GM19238 (cell line): ENCODE results near the gene ACTL9.
"Not testable (repeated sequence)": the region's sequence is repeated elsewhere in the genome, so short reads cannot be mapped to it uniquely, and the experiment has no call there.

Source experiments
- DNase-seq: peaks from one replicate; pipeline ENCODE4 v3.0.0; 2011; ENCODE audit warnings: low spot score; ENCODE audit not compliant: insufficient read length

Gene ACTL9, protein sequence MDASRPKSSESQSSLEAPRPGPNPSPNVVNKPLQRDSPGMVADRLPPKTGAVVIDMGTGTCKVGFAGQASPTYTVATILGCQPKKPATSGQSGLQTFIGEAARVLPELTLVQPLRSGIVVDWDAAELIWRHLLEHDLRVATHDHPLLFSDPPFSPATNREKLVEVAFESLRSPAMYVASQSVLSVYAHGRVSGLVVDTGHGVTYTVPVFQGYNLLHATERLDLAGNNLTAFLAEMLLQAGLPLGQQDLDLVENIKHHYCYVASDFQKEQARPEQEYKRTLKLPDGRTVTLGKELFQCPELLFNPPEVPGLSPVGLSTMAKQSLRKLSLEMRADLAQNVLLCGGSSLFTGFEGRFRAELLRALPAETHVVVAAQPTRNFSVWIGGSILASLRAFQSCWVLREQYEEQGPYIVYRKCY

GRCh38 chr19:8698433-8699063 is at the start of gene ACTL9:
Gene ACTL9, minus strand, starts transcription at chr19:8698795. Its CDS starts 94 bp downstream, at chr19:8698701.
- DNase-seq, result no peak

GRCh38 chr19:8739291-8740065 is 40.9 kb upstream of the ACTL9 start:
- not testable (repeated sequence) for DNase-seq

GRCh38 chr19:8738377-8738776 is 39.8 kb upstream of the ACTL9 start:
- DNase-seq, result no peak

DNA sequence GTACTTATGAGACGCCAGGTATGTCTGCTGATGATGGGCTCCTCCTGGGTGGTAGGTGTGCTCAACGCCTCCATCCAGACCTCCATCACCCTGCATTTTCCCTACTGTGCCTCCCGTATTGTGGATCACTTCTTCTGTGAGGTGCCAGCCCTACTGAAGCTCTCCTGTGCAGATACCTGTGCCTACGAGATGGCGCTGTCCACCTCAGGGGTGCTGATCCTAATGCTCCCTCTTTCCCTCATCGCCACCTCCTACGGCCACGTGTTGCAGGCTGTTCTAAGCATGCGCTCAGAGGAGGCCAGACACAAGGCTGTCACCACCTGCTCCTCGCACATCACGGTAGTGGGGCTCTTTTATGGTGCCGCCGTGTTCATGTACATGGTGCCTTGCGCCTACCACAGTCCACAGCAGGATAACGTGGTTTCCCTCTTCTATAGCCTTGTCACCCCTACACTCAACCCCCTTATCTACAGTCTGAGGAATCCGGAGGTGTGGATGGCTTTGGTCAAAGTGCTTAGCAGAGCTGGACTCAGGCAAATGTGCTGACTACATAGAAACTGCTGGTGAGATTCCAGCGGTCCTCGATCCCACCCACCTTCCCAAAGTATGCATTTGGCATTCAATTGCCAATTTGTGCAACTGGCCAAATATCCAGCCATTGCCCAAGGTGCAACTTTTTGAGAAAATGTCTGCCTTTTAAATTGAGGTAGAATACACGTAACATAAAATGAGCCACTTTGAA is 33.0 kb upstream of the ACTL9 start:
- DNase-seq, result no peak

DNA sequence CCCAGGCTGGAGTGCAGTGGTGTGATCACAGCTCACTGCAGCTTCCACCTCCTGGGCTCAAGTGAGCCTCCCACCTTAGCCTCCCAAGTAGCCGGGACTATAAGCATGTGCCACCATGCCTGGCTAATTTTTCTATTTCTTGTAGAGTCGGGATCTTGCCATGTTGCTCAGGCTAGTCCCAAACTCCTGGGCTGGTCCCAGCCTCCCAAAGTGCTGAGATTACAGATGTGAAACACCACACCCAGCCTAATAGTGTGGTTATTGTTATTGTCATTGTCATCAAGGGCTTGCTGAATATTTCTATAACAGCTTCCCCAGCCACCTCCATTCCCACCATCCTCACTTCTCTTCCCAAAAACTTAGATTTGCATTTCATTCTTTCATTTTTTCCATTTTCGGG is 25.7 kb upstream of the ACTL9 start:
- DNase-seq, result no peak

- DNase-seq, result no peak
Observed at GRCh38 chr19:8722032-8722431, 23.4 kb upstream of the ACTL9 start.

DNA sequence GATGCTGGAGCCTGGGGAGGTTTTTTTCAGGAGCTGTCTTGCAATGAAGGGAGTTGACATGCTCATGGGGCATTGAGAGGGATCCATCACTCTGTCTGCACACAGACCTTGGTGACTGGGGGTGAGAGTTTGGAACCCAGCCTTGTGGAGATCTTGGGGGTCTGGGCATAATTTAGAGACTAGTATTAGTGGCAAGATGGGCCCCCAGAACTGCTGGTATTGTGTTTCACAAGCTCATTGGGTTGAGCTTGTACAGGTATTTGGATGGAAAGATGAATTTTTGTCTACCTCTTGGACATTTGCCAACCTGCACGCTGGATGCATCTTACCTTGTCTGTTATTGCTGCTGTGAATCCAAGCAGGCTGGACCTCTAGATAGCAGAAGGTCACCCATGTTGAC is 22.7 kb upstream of the ACTL9 start, which contains the start of gene OR2Z1:
OR2Z1 (plus strand) TSS at position 301 of the 400 bp plus-strand sequence. CDS start 9,395 bp downstream, outside the sequence.
- no peak for DNase-seq

DNA sequence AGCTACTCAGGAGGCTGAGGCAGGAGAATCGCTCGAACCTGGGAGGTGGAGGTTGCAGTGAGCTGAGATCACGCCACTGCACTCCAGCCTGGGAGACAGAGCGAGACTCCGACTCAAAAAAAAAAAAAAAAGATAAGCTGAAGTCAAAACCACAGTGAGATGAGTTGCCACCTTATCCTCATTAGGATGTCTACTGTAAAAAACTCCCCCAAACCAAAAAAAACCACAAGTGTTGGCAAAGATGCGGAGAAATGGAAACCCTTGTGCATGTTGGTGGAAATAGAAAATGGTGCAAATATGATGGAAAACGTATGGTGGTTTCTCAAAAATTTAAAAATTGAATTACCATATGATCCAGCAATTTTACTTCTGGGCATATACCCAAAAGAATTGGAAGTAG is 11.7 kb upstream of the ACTL9 start:
- not testable (repeated sequence) for DNase-seq

- DNase-seq, result no peak
Observed at GRCh38 chr19:8705742-8706141, 7.1 kb upstream of the ACTL9 start.

- DNase-seq, result not testable (repeated sequence)
Observed at GRCh38 chr19:8705304-8705703, 6.7 kb upstream of the ACTL9 start.

DNA sequence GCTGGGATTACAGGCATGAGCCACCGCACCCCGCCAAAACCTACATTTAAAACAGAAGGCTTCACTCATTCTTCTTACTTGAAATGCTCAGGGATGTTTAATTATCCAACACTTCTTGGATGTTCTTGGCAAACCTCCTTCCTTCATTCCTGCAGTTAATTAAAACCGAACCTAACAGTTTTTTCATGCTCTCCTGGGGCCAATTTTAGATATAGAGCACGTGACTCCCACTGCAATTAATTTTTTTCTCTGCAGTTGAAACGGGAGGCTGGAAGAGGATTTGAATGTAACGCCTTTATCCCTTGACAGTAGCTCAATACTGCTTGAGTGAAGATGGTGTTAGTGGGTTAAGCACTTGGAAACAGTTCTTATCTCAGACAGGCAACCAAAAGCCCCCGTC is 4.6 kb upstream of the ACTL9 start:
- no peak for DNase-seq

- no peak for DNase-seq
Observed at GRCh38 chr19:8702350-8702749, 3.8 kb upstream of the ACTL9 start.

GRCh38 chr19:8700956-8701355 is 2.4 kb upstream of the ACTL9 start:
- DNase-seq, result no peak

GRCh38 chr19:8699908-8700307 is 1.3 kb upstream of the ACTL9 start:
- no peak for DNase-seq

DNA sequence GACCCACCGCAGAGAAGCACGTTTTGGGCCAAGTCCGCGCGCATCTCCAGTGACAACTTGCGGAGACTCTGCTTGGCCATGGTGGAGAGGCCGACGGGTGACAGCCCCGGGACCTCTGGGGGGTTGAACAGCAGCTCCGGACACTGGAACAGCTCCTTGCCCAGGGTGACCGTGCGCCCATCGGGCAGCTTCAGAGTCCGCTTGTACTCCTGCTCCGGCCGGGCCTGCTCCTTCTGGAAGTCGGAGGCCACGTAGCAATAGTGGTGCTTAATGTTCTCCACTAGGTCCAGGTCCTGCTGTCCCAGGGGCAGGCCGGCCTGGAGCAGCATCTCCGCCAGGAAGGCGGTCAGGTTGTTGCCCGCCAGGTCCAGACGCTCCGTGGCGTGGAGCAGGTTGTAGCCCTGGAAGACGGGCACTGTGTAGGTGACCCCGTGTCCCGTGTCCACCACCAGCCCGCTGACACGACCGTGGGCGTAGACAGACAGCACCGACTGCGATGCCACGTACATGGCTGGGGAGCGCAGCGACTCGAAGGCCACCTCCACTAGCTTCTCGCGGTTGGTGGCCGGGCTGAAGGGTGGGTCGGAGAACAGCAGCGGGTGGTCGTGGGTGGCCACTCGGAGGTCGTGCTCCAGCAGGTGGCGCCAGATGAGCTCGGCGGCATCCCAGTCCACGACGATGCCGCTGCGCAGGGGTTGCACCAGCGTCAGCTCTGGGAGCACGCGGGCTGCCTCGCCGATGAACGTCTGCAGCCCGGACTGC is 743 bp downstream of the ACTL9 start:
- no peak for DNase-seq

DNA sequence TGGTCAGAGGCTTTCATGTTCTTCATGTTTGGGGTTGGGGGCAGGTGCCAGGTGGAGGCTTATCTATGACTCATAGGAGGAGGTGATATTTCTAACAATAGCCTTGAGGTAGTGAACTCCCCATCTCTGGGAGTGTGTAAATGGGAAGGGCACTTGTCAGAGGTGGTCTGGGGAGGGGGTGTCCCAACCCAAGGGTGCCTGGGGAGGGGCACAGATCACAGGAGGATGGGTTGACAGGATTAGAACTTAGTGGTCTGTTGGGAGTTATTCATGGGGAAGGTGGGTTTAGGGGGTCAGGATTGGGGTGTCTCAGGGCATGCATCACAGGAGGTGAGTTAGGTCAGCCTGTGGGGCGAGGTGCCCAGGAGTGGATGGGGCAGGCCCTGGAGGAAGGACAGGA is 1.6 kb downstream of the ACTL9 start:
- DNase-seq, result no peak

DNA sequence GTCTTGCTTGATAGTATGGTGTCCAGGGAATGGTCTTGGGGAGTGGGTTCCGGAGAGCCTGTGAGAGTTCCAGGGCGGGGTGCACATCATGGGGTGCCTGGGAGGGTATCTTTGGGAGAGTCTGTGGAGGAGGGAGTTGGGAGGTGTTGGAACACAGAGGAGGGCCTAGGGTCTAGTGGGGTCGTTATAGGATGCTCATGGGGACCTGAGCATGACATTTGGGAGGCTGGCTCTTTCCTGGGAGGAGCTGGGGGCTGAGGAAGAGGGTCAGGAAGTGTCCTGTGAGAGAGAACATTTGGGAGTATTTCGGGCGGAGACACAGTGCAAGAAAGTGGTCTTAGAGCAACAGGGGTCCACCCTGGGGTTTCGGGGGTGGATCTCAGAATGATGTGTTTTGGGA is 2.7 kb downstream of the ACTL9 start:
- DNase-seq, result no peak

DNA sequence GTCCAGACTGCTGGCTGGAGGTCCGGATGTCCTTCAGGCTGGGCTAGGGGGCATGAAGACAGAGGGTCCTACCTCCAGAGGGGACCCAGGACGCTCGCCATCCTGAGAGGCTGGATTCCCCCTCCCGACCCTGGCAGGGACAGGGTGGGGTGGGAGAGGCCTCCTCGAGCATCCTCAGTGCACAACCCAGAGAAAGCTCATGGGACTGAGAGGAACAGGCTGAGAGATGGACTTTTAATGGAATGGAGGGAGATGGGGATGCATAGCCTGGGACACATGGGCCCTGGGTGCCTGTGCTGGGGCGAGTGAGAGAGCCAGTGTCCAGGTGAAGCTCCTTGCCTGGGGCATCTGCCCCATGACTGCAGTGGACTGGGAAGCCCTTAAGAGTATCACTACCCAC is 3.1 kb downstream of the ACTL9 start:
- no peak for DNase-seq

- DNase-seq, result no peak
Observed at GRCh38 chr19:8690753-8691539, 7.6 kb downstream of the ACTL9 start.

DNA sequence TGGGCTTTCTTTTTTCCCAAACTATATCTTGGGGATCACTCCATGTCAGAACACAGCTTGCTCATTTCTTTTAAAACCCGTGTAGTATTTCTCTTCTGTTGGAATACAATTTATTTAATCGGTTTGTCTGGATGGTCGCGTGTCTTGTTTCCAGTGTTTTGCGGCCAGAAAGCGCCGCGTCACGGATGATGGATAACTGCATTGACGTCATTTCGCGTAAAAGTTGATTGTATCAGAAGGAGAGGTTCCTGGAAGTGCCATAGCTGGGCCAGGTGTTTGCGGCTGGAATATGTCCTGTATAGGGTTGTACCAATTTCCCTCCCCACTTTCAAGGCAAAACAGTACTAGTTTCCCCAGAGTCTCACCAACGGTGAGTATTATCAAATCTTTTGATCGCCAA is 9.7 kb downstream of the ACTL9 start:
- DNase-seq, result no peak
